H1 (cell line): ENCODE results near the gene CCL23. TPM values are rescaled to one million over a fixed set of nuclear protein-coding genes. Genes with fewer than 3 reads are reported as not detected.

ENCODE experiments used
- CTCF ChIA-PET: fragments of 300-600 bp; sonication (Branson Sonifier 250); formaldehyde crosslinking; loops from one replicate; lab custom pipeline; 2021; ENCODE audit not compliant: partially characterized antibody; lab: Charles Lee
- POLR2A ChIA-PET: fragments of 300-600 bp; sonication (Branson Sonifier 250); formaldehyde crosslinking; loops from one replicate; lab custom pipeline; 2021; ENCODE audit warnings: inconsistent platforms; ENCODE audit not compliant: partially characterized antibody; lab: Charles Lee
- DNase-seq, 2 experiments: peaks; one replicate each; pipeline versions ENCODE4 v3.0.0 to v3.0.0-alpha.2; 2010 to 2022; ENCODE audit warnings: low spot score in 2 of 2, low read depth in 1 of 2, mixed read lengths in 1 of 2
- FAIRE-seq: peaks from 2 replicates; lab custom pipeline; 2011; peaks lifted over from hg19 to GRCh38; lab: Jason Lieb, UNC
- H2AFZ ChIP-seq: 2 replicates; pipeline ENCODE4 v1.8.1; 2012; ENCODE audit warnings: low read length, inconsistent platforms
- H2AK5ac ChIP-seq: 2 replicates; pipeline ENCODE4 v1.6.1; 2013; ENCODE audit warnings: low read depth, low read length
- H2BK120ac ChIP-seq: replicated peaks from 2 replicates; pipeline ENCODE3; 2013; ENCODE audit warnings: low read depth, low read length, inconsistent platforms
- H2BK12ac ChIP-seq: 2 replicates; pipeline ENCODE4 v1.6.1; 2013; ENCODE audit warnings: low read depth, low read length
- H2BK15ac ChIP-seq: 2 replicates; pipeline ENCODE4 v1.6.1; 2013; ENCODE audit warnings: low read length
- H2BK20ac ChIP-seq: 2 replicates; pipeline ENCODE4 v1.6.1; 2013; ENCODE audit warnings: low read length
- H2BK5ac ChIP-seq: 2 replicates; pipeline ENCODE4 v1.6.1; 2013; ENCODE audit warnings: low read depth, low read length
- H3K14ac ChIP-seq: 2 replicates; pipeline ENCODE4 v1.6.1; 2013; ENCODE audit warnings: inconsistent platforms; ENCODE audit not compliant: insufficient read length
- H3K18ac ChIP-seq: 2 replicates; pipeline ENCODE4 v1.6.1; 2013; ENCODE audit warnings: low read length; ENCODE audit errors: extremely low read depth
- H3K23ac ChIP-seq: 2 replicates; pipeline ENCODE4 v1.6.1; 2013; ENCODE audit warnings: inconsistent platforms; ENCODE audit not compliant: insufficient read length
- H3K23me2 ChIP-seq: 2 replicates; pipeline ENCODE4 v1.6.1; 2013; ENCODE audit warnings: low read depth, low read length
- H3K27ac ChIP-seq: 2 replicates; pipeline ENCODE4 v1.6.1; 2011; ENCODE audit warnings: low read depth, low read length, inconsistent platforms
- H3K27me3 ChIP-seq, 4 experiments: replicated peaks in 1 of 4; 1 replicate in 1 of 4; 2 replicates in 3 of 4; pipeline versions ENCODE4 v1.6.1 to v1.8.1; 2011 to 2013; ENCODE audit warnings: low read length in 3 of 4, mild to moderate bottlenecking in 3 of 4, inconsistent platforms in 2 of 4, mixed read lengths in 2 of 4, moderate library complexity in 1 of 4; ENCODE audit not compliant: control insufficient read depth in 3 of 4, insufficient read depth in 3 of 4; ENCODE audit errors: extremely low read depth in 1 of 4
- H3K36me3 ChIP-seq, 4 experiments: 2 replicates each; pipeline versions ENCODE4 v1.6.1 to v1.8.1; 2011 to 2013; ENCODE audit warnings: mild to moderate bottlenecking in 4 of 4, low read length in 3 of 4, moderate library complexity in 2 of 4, control low read depth in 1 of 4, inconsistent platforms in 1 of 4; ENCODE audit not compliant: insufficient read depth in 4 of 4, control insufficient read depth in 2 of 4
- H3K4ac ChIP-seq: replicated peaks from 2 replicates; pipeline ENCODE3; 2013; ENCODE audit warnings: low read length, low read depth, mixed read lengths, inconsistent platforms; ENCODE audit not compliant: insufficient read length
- H3K4me1 ChIP-seq, 4 experiments: replicated peaks in 1 of 4; 1 replicate in 1 of 4; 2 replicates in 3 of 4; pipeline versions ENCODE4 v1.6.1 to v1.8.1; 2011 to 2013; ENCODE audit warnings: low read length in 3 of 4, inconsistent platforms in 2 of 4, mixed read lengths in 1 of 4; ENCODE audit not compliant: insufficient read depth in 4 of 4, control insufficient read depth in 3 of 4
- H3K4me2 ChIP-seq, 2 experiments: 2 replicates each; pipeline versions ENCODE4 v1.6.1 to v1.8.1; 2011 to 2013; ENCODE audit warnings: low read depth in 2 of 2, low read length in 2 of 2, control low read depth in 1 of 2, inconsistent platforms in 1 of 2, mild to moderate bottlenecking in 1 of 2; ENCODE audit not compliant: insufficient read depth in 1 of 2
- H3K4me3 ChIP-seq, 4 experiments: fragments of 200-600, 300-600 bp in 1 of 4; sonication (generic), shearing (Covaris generic), sonication (Bioruptor Twin) in 1 of 4; 2 replicates each; pipeline versions ENCODE4 v1.5.1 to v1.8.1; 2011 to 2016; ENCODE audit warnings: low read length in 4 of 4, low read depth in 3 of 4, control low read depth in 2 of 4, inconsistent platforms in 2 of 4, mild to moderate bottlenecking in 2 of 4, mixed read lengths in 1 of 4, moderate library complexity in 1 of 4; ENCODE audit not compliant: insufficient read depth in 2 of 4; ENCODE audit errors: extremely low read depth in 1 of 4
- H3K56ac ChIP-seq: replicated peaks from 2 replicates; pipeline ENCODE3; 2013; ENCODE audit warnings: low read depth, mild to moderate bottlenecking, mixed read lengths, low read length, inconsistent platforms; ENCODE audit not compliant: insufficient read length
- H3K79me1 ChIP-seq: 2 replicates; pipeline ENCODE4 v1.6.1; 2013; ENCODE audit warnings: low read depth, low read length, control low read depth
- H3K79me2 ChIP-seq, 2 experiments: 2 replicates each; pipeline versions ENCODE4 v1.6.1 to v1.8.1; 2012 to 2013; ENCODE audit warnings: low read length in 2 of 2, mild to moderate bottlenecking in 2 of 2, inconsistent platforms in 1 of 2; ENCODE audit not compliant: insufficient read depth in 2 of 2, control insufficient read depth in 1 of 2
- H3K9ac ChIP-seq, 4 experiments: replicated peaks in 1 of 4; 1 replicate in 1 of 4; 2 replicates in 3 of 4; pipeline versions ENCODE4 v1.6.1 to v1.8.1; 2011 to 2013; ENCODE audit warnings: low read depth in 3 of 4, low read length in 3 of 4, control low read depth in 2 of 4, mild to moderate bottlenecking in 2 of 4, moderate library complexity in 2 of 4, inconsistent platforms in 1 of 4; ENCODE audit errors: extremely low read depth in 1 of 4
- H3K9me3 ChIP-seq, 2 experiments: 2 replicates each; pipeline versions ENCODE4 v1.6.1 to v1.8.1; 2012 to 2013; ENCODE audit warnings: mild to moderate bottlenecking in 2 of 2, moderate library complexity in 2 of 2, control low read depth in 1 of 2, inconsistent platforms in 1 of 2, low read depth in 1 of 2, low read length in 1 of 2, mixed read lengths in 1 of 2; ENCODE audit not compliant: insufficient read depth in 2 of 2
- H4K20me1 ChIP-seq, 2 experiments: replicated peaks in 1 of 2; 2 replicates each; pipeline versions ENCODE3 to v1.8.1; 2011 to 2013; ENCODE audit warnings: inconsistent platforms in 2 of 2, low read length in 2 of 2, mild to moderate bottlenecking in 1 of 2; ENCODE audit not compliant: insufficient read depth in 2 of 2, control insufficient read depth in 1 of 2
- H4K5ac ChIP-seq: 2 replicates; pipeline ENCODE4 v1.6.1; 2013; ENCODE audit warnings: low read length, low read depth, mixed read lengths, inconsistent platforms; ENCODE audit not compliant: insufficient read length
- H4K8ac ChIP-seq: 2 replicates; pipeline ENCODE4 v1.8.0; 2013; ENCODE audit warnings: mild to moderate bottlenecking, moderate library complexity, low read length, inconsistent platforms; ENCODE audit not compliant: insufficient read depth; ENCODE audit errors: extremely low read depth
- H4K91ac ChIP-seq: replicated peaks from 2 replicates; pipeline ENCODE3; 2013; ENCODE audit warnings: low read length, mixed read lengths, inconsistent platforms; ENCODE audit not compliant: insufficient read length
- E2F6 ChIP-seq: IDR thresholded peaks from 2 replicates; pipeline ENCODE4 v1.6.1; 2012; ENCODE audit warnings: inconsistent platforms
- EZH2 ChIP-seq: fragments of 200-600 bp; sonication (generic); IDR thresholded peaks from 2 replicates; pipeline ENCODE4 v1.7.1; 2012; ENCODE audit warnings: low read depth, mild to moderate bottlenecking, moderate library complexity, low read length, inconsistent platforms; ENCODE audit not compliant: severe bottlenecking
- JUND ChIP-seq: IDR thresholded peaks from 2 replicates; pipeline ENCODE4 v1.6.1; 2011; ENCODE audit warnings: mild to moderate bottlenecking, improper control_type of control experiment, low read length
- NRF1 ChIP-seq: IDR thresholded peaks from 2 replicates; pipeline ENCODE4 v1.6.1; 2011; ENCODE audit warnings: mild to moderate bottlenecking, low read depth, low read length, improper control_type of control experiment
- POLR2AphosphoS5 ChIP-seq: IDR thresholded peaks from 2 replicates; pipeline ENCODE4 v1.6.1; 2011; ENCODE audit warnings: low read depth, low read length
- RAD21 ChIP-seq, 2 experiments: IDR thresholded peaks in 1 of 2; conservative IDR thresholded peaks in 1 of 2; 2 replicates each; pipeline ENCODE4 v1.6.1; 2011; ENCODE audit warnings: low read depth in 2 of 2, low read length in 2 of 2, improper control_type of control experiment in 1 of 2, inconsistent platforms in 1 of 2, mild to moderate bottlenecking in 1 of 2, moderate library complexity in 1 of 2
- SP1 ChIP-seq: IDR thresholded peaks from 2 replicates; pipeline ENCODE4 v1.6.1; 2011; ENCODE audit warnings: low read depth, low read length
- SRF ChIP-seq: IDR thresholded peaks from 2 replicates; pipeline ENCODE4 v1.6.1; 2011; ENCODE audit warnings: mild to moderate bottlenecking, low read depth, low read length, moderate library complexity
- TEAD4 ChIP-seq: IDR thresholded peaks from 2 replicates; pipeline ENCODE4 v1.6.1; 2012; ENCODE audit warnings: low read depth, low read length, inconsistent platforms, mixed read lengths
- USF2 ChIP-seq: IDR thresholded peaks from 2 replicates; pipeline ENCODE4 v1.6.1; 2011; ENCODE audit warnings: low read length, improper control_type of control experiment
- WGBS, 2 experiments: shearing (Covaris generic) in 1 of 2; methylation state at CpG; one replicate each; pipeline versions ENCODE4 v1.1.6 to v1.1.7; 2013 to 2015; ENCODE audit warnings: low lambda C conversion rate in 2 of 2, mixed read lengths in 2 of 2, inconsistent platforms in 1 of 2, low coverage in 1 of 2, missing lambda C conversion rate in 1 of 2; ENCODE audit not compliant: insufficient replicate concordance in 2 of 2, insufficient coverage in 1 of 2, insufficient read length in 1 of 2; ENCODE audit errors: extremely low coverage in 1 of 2, missing lambda C conversion rate in 1 of 2; 5-methylcytosine and 5-hydroxymethylcytosine counted together
- polyA plus RNA-seq, 7 experiments: library from polyadenylated mRNA; depleted of rRNA in 3 of 7; stranded (reverse) in 5 of 7; unstranded in 2 of 7; fragments of >200 nt in 5 of 7; fragments of 200-250 nt in 2 of 7; gene quantifications; 1 replicate in 5 of 7; 2 replicates in 1 of 7; 4 replicates in 1 of 7; pipeline versions ENCODE4 v1.2.1 to v1.2.3, GENCODE V29; 2011 to 2013; ENCODE audit warnings: missing spikeins in 2 of 7, mixed read lengths in 2 of 7
- total RNA-seq: library from RNA; stranded (reverse); fragmentation: NEBNext Ultra II Directional; extraction: Animal tissue kit (Norgen Biotek cat#: 25700); gene quantifications from 2 replicates; pipeline ENCODE4 v1.2.1, GENCODE V29; 2021
- TF ChIP-seq, protein P1 (sequence below): IDR thresholded peaks from 2 replicates; pipeline ENCODE4 v1.6.1; 2012; ENCODE audit warnings: inconsistent platforms

Gene CCL23
- total and polyA plus RNA-seq, 2 of the 8 experiments (the other 6 are each of a cell fraction or from before 2014, with no cell fraction given): not detected

- H2AFZ ChIP-seq: no peak overlapping the region
- POLR2A ChIA-PET: interaction anchor here (0.6 kb wide), 1 partner anchor 40 kb away, joined by 4 read pairs; no protein-coding TSS in a partner anchor
- TF ChIP-seq USF2 (no peak), SP1 (no peak), SRF (no peak), E2F6 (no peak), EZH2 (no peak), TEAD4 (no peak), POLR2AphosphoS5 (no peak), NRF1 (no peak), RAD21 (IDR thresholded peaks at IDR 0.05 in 1 of 2, conservative IDR thresholded peaks at IDR 0.05 in 1 of 2; ENCODE audit: low read depth in 2 of 2, low read length in 2 of 2) (peak; percentile 25 to 29; a peak in 3 of 4 replicates), JUND (no peak)
- TF ChIP-seq, protein P1, sequence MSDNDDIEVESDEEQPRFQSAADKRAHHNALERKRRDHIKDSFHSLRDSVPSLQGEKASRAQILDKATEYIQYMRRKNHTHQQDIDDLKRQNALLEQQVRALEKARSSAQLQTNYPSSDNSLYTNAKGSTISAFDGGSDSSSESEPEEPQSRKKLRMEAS: no peak
Measured at GRCh38 chr17:36008998-36009665, 8.6 kb downstream of the CCL23 start.

More at GRCh38 chr17:36008998-36009665, 8.6 kb downstream of the CCL23 start:
- Histone ChIP-seq H3K23ac (no peak overlapping the region), H2BK12ac (no peak overlapping the region), H3K27ac (no peak overlapping the region), H3K23me2 (no peaks in the 10 kb centered on the region), H3K9ac (no peak overlapping the region), H2BK120ac (no peak overlapping the region), H3K56ac (no peak overlapping the region), H3K18ac (no peak overlapping the region), H2BK20ac (no peak overlapping the region), H3K27me3 (no peaks in the 10 kb centered on the region; a peak in 1 of 7 replicates), H3K79me2 (no peaks in the 10 kb centered on the region), H4K20me1 (no peaks in the 10 kb centered on the region), H2BK15ac (no peak overlapping the region), H2BK5ac (no peak overlapping the region), H3K36me3 (no peaks in the 10 kb centered on the region), H3K4me3 (no peak overlapping the region), H3K9me3 (peaks cover 22 to 41% of the 10 kb centered on the region in 2 experiments), H4K5ac (no peak overlapping the region), H4K91ac (no peak overlapping the region), H3K79me1 (no peaks in the 10 kb centered on the region), H3K4me2 (no peak overlapping the region), H2AK5ac (no peak overlapping the region), H3K4me1 (no peaks in the 10 kb centered on the region), H4K8ac (no peak overlapping the region), H3K14ac (no peak overlapping the region), H3K4ac (no peak overlapping the region)
- no peak for FAIRE-seq
- 79% methylated on average over 14 of the region's 14 CpGs; no CpG with 5 or more reads in 1 of the 2 experiments for WGBS, 2 experiments
- DNase-seq: peak in 1 of 2 experiments; percentile 69
- CTCF ChIA-PET: interaction anchor here (0.8 to 2.5 kb wide), 4 partner anchors 14 to 65 kb away, joined by 3 to 5 read pairs (median 4); no protein-coding TSS in a partner anchor
